ENCODE data around the gene FEZF1. TPM values are rescaled to one million over a fixed set of nuclear protein-coding genes. Genes with fewer than 3 reads are reported as not detected.

The FEZF1 gene
- total and polyA plus RNA-seq, 12 donors = not detected

DNA sequence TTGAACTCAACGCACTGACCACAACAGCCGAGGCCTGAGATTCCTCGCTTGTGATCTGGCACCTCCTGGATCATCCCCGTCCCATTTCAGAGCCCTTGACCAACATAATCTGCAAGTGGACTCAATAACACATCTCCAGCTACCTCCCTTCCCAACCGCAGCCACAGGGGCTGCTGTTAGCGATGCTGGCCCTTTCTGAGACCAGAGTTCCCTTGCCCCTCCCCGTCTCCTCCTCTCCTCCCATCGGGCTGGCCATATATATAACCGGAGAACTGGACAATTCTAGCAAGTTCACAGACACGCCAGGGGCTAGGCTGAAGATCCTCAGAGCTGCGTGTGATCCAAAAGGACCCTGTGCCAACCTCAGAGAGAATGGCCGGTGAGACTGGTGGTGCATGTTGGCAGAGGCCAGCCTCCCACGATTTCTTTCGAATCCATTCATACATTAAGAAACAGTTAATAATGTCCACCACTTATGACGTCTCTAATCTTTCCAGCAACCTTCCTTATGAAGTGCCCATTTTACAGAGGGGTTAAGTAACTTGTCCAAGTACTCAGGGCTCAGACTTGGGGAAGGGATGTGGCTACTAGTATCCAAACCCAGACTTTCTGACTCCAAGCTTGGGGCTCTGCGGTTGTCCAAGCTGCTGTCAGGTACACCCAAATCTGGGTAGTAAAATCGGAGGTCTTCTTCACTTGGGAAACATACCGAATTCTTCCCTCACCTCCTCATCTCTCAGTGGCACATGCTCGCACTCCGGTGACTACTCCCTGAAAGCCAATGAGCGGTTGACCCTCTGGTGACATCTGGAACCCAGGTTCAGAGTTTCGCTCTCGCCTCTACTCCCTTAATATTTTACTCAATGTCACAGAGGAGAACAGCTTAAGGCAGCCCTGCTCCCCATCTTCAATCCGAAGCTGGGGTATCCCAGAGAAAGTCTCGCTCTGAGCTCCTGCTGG, 11.2 kb upstream of the FEZF1 start:
- Histone ChIP-seq H3K4me3 (peak overlapping the region in 1 of 10 donors; percentile 19), H3K27me3 (peaks cover 27 to 77% (median 70%) of the 10 kb centered on the region in 7 donors), H3K4me1 (peaks cover 0 to 23% (median 14%) of the 10 kb centered on the region in 9 donors), H3K27ac (no peak overlapping the region), H3K36me3 (no peaks in the 10 kb centered on the region), H3K9me3 (no peaks in the 10 kb centered on the region)
- WGBS, 2 donors = 4 to 7% methylated on average over 25 of the region's 25 CpGs
- DNase-seq (no peak), ATAC-seq (no peak)
- TF ChIP-seq, protein P1, sequence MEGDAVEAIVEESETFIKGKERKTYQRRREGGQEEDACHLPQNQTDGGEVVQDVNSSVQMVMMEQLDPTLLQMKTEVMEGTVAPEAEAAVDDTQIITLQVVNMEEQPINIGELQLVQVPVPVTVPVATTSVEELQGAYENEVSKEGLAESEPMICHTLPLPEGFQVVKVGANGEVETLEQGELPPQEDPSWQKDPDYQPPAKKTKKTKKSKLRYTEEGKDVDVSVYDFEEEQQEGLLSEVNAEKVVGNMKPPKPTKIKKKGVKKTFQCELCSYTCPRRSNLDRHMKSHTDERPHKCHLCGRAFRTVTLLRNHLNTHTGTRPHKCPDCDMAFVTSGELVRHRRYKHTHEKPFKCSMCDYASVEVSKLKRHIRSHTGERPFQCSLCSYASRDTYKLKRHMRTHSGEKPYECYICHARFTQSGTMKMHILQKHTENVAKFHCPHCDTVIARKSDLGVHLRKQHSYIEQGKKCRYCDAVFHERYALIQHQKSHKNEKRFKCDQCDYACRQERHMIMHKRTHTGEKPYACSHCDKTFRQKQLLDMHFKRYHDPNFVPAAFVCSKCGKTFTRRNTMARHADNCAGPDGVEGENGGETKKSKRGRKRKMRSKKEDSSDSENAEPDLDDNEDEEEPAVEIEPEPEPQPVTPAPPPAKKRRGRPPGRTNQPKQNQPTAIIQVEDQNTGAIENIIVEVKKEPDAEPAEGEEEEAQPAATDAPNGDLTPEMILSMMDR (IDR thresholded peaks at IDR 0.05) = no peak
- intact Hi-C loops (cut with DNase I) = no loop called here

GRCh38 chr7:122314284-122314683, 9.7 kb upstream of the FEZF1 start:
- H3K27ac ChIP-seq = no peak overlapping the region
- DNase-seq (no peak), ATAC-seq (no peak)
- TF ChIP-seq, protein P1 (IDR thresholded peaks at IDR 0.05) = no peak
- peaks cover 0 to 36% (median 25%) of the 10 kb centered on the region in 9 donors for H3K4me1 ChIP-seq
- intact Hi-C loops (cut with DNase I) = no loop called here
- H3K27me3 ChIP-seq = peaks cover 36 to 92% (median 85%) of the 10 kb centered on the region in 7 donors
- H3K4me3 ChIP-seq = no peak overlapping the region
- 20 to 21% methylated on average over 4 of the region's 4 CpGs for WGBS, 2 donors
- no peaks in the 10 kb centered on the region for H3K9me3 ChIP-seq
- H3K36me3 ChIP-seq = no peaks in the 10 kb centered on the region

- Histone ChIP-seq H3K36me3 (no peaks in the 10 kb centered on the region), H3K4me1 (peaks cover 0 to 36% (median 25%) of the 10 kb centered on the region in 9 donors), H3K4me3 (no peak overlapping the region), H3K27me3 (peaks cover 51 to 100% (median 95%) of the 10 kb centered on the region in 7 donors), H3K27ac (no peak overlapping the region), H3K9me3 (no peaks in the 10 kb centered on the region)
- DNase-seq = no peak
- WGBS, 2 donors = 18 to 23% methylated on average over 3 of the region's 3 CpGs
- no peak for ATAC-seq
- intact Hi-C loops (cut with DNase I) = no loop called here
- TF ChIP-seq, protein P1 (IDR thresholded peaks at IDR 0.05) = no peak
Measured at GRCh38 chr7:122312789-122313188, 8.2 kb upstream of the FEZF1 start.

- WGBS, 2 donors = 4 to 5% methylated on average over 34 of the region's 34 CpGs
- no peaks in the 10 kb centered on the region for H3K36me3 ChIP-seq
- H3K9me3 ChIP-seq = no peaks in the 10 kb centered on the region
- no peak overlapping the region for H3K27ac ChIP-seq
- ATAC-seq = no peak
- peaks cover 0 to 34% (median 22%) of the 10 kb centered on the region in 9 donors for H3K4me1 ChIP-seq
- H3K4me3 ChIP-seq = peak overlapping the region in 4 of 10 donors; percentile 4 to 16 (median 8)
- intact Hi-C loops (cut with DNase I) = no loop called here
- DNase-seq = no peak
- TF ChIP-seq, protein P1 (IDR thresholded peaks at IDR 0.05) = no peak
- H3K27me3 ChIP-seq = peaks cover 54 to 100% (median 100%) of the 10 kb centered on the region in 7 donors
Measured at GRCh38 chr7:122311734-122312450, 7.3 kb upstream of the FEZF1 start.

Data from heart right ventricle (tissue), 16 donors.